Measurements from ENCODE around the gene SCUBE3. TPM values are rescaled to one million over a fixed set of nuclear protein-coding genes. Genes with fewer than 3 reads are reported as not detected.

The SCUBE3 gene
- total RNA-seq, 2 experiments from 2014 or later, result not detected

DNA sequence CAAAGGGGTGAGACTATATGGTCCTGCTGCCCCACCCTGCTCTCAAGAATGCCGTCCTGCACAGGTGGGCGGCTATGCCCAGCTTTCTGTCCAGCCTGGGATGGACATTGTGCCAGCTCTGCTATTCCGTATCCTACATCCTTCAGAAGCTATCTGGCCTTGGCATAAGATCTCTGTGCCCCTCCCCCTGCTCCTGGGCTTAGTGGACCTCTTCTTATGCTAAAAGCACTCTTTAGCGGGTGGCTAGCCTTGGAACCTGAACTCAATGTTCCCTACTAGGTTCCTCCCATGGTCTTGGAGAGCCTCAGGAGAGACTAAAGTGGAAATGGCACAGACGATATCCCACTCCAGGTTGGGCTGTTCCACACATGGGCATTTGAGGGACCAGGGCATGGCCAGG, 22.5 kb downstream of the SCUBE3 start:
- CTCF ChIA-PET, result no interaction called here
- no peaks in the 10 kb centered on the region for H3K4me1 Mint-ChIP-seq (ENCODE audit: low read depth)
- no peak overlapping the region for H3K27ac Mint-ChIP-seq
- no peak overlapping the region for H3K4me3 Mint-ChIP-seq
- no peaks in the 10 kb centered on the region for H3K9me3 Mint-ChIP-seq
- DNase-seq (no peak), ATAC-seq (no peak)
- no peaks in the 10 kb centered on the region for H3K27me3 Mint-ChIP-seq
- TF ChIP-seq, protein P1, sequence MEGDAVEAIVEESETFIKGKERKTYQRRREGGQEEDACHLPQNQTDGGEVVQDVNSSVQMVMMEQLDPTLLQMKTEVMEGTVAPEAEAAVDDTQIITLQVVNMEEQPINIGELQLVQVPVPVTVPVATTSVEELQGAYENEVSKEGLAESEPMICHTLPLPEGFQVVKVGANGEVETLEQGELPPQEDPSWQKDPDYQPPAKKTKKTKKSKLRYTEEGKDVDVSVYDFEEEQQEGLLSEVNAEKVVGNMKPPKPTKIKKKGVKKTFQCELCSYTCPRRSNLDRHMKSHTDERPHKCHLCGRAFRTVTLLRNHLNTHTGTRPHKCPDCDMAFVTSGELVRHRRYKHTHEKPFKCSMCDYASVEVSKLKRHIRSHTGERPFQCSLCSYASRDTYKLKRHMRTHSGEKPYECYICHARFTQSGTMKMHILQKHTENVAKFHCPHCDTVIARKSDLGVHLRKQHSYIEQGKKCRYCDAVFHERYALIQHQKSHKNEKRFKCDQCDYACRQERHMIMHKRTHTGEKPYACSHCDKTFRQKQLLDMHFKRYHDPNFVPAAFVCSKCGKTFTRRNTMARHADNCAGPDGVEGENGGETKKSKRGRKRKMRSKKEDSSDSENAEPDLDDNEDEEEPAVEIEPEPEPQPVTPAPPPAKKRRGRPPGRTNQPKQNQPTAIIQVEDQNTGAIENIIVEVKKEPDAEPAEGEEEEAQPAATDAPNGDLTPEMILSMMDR (IDR thresholded peaks at IDR 0.05), result no peak
- intact Hi-C loops (cut with micrococcal nuclease), result no loop called here
- no peaks in the 10 kb centered on the region for H3K36me3 Mint-ChIP-seq (ENCODE audit: low read depth)
- POLR2A ChIA-PET, result no interaction called here

DNA sequence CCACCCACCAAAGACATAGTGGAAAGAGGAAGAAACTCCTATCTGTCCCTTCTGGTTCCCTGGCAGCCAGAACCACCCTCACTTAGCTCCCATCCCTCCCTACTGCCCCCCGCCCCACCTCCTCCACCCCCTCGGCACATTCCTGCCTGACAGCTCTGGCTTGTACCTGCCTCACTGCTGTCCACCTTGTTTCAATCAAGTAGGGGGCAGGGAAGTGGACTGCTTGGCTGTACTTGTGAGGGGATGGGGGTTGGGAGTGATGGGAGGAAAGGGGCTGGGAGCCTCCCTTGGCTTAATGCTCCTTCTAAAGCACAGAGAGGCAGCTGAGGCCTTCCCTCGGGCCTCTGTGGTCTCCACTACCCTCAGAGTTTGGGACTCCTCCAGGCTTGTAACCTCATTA, 23.7 kb downstream of the SCUBE3 start:
- Mint-ChIP-seq H3K4me3 (no peak overlapping the region), H3K36me3 (ENCODE audit: low read depth) (no peaks in the 10 kb centered on the region), H3K4me1 (ENCODE audit: low read depth) (no peaks in the 10 kb centered on the region), H3K27me3 (no peaks in the 10 kb centered on the region), H3K9me3 (no peaks in the 10 kb centered on the region), H3K27ac (no peak overlapping the region)
- ATAC-seq (no peak), DNase-seq (no peak)
- POLR2A ChIA-PET, result interaction anchor here (0.7 kb wide), 1 partner anchor 12 kb away, joined by 3 read pairs; no protein-coding TSS in a partner anchor
- CTCF ChIA-PET, result interaction anchor here (1.1 to 5.7 kb wide), 3 partner anchors 32 to 98 kb away, joined by 3 to 77 read pairs (median 74); no protein-coding TSS in a partner anchor
- TF ChIP-seq, protein P1 (IDR thresholded peaks at IDR 0.05), result no peak
- intact Hi-C loops (cut with micrococcal nuclease), result no loop called here

DNA sequence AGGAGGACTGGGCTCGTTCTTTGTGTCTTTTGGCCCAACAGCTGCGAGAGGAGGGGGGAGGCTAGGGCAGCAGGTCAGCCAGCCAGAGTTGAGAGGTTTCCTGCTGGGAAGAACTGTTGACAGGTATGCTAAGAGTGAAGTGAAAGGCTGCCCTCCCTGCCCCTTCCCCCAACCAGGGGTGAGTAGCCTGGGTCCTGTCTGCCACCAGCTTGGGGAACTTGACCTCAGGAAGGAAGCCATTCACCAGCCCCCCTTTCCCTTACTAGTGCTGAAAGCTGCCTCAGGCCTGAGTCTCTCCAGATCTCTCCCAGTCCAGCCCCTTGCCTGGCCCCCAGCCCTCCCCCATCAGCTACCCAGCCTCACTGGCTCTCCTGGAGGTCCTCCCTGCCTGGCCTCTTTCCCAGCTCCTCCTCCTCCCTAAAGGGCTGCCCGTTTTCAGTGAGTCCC, 25.1 kb downstream of the SCUBE3 start:
- no peaks in the 10 kb centered on the region for H3K4me1 Mint-ChIP-seq (ENCODE audit: low read depth)
- H3K27ac Mint-ChIP-seq, result no peak overlapping the region
- H3K4me3 Mint-ChIP-seq, result no peak overlapping the region
- TF ChIP-seq, protein P1 (IDR thresholded peaks at IDR 0.05), result no peak
- intact Hi-C loops (cut with micrococcal nuclease), result no loop called here
- no peaks in the 10 kb centered on the region for H3K27me3 Mint-ChIP-seq
- ChIA-PET POLR2A (no interaction called here), CTCF (interaction anchor here (1.1 to 5.7 kb wide), 5 partner anchors 18 to 99 kb away, joined by 3 to 77 read pairs (median 52); partner anchors contain the start of gene ZNF76)
- no peaks in the 10 kb centered on the region for H3K9me3 Mint-ChIP-seq
- DNase-seq, result no peak
- H3K36me3 Mint-ChIP-seq (ENCODE audit: low read depth), result no peaks in the 10 kb centered on the region
- ATAC-seq, result no peak

DNA sequence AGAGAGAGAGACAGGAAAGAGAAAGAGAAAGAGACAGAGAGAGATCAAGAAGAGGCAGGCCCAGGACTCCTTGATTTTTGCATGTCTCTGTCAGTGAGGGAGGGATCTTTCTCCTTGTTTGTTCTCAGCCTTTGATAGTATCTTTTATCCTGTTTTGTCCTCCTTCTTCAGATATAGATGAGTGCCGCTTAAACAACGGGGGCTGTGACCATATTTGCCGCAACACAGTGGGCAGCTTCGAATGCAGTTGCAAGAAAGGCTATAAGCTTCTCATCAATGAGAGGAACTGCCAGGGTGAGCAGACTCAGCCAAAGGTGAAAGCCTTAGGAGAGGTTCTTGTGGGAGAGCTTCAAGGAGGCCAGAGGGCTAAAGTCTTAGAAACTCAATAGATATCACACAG, 25.8 kb downstream of the SCUBE3 start:
- POLR2A ChIA-PET, result no interaction called here
- no peak overlapping the region for H3K27ac Mint-ChIP-seq
- TF ChIP-seq, protein P1 (IDR thresholded peaks at IDR 0.05), result no peak
- ATAC-seq (no peak), DNase-seq (no peak)
- H3K9me3 Mint-ChIP-seq, result no peaks in the 10 kb centered on the region
- intact Hi-C loops (cut with micrococcal nuclease), result no loop called here
- H3K4me1 Mint-ChIP-seq (ENCODE audit: low read depth), result no peaks in the 10 kb centered on the region
- H3K36me3 Mint-ChIP-seq (ENCODE audit: low read depth), result peaks cover 2% of the 10 kb centered on the region
- H3K4me3 Mint-ChIP-seq, result no peak overlapping the region
- no peaks in the 10 kb centered on the region for H3K27me3 Mint-ChIP-seq
- CTCF ChIA-PET, result interaction anchor here (0.8 to 5.7 kb wide), 12 partner anchors 10 to 139 kb away, joined by 3 to 77 read pairs (median 13); partner anchors contain the start of gene ZNF76

All from activated CD8-positive, alpha-beta T cell treated with anti-CD3 and anti-CD28 coated beads for 36 hours (primary cell).